NCI-H2029 (cell line): ENCODE measurements around the gene NPBWR2.

Experiments
- DNase-seq: peaks from one replicate; lab custom pipeline; 2025; lab: John Stamatoyannopoulos, UW

Gene NPBWR2

DNA sequence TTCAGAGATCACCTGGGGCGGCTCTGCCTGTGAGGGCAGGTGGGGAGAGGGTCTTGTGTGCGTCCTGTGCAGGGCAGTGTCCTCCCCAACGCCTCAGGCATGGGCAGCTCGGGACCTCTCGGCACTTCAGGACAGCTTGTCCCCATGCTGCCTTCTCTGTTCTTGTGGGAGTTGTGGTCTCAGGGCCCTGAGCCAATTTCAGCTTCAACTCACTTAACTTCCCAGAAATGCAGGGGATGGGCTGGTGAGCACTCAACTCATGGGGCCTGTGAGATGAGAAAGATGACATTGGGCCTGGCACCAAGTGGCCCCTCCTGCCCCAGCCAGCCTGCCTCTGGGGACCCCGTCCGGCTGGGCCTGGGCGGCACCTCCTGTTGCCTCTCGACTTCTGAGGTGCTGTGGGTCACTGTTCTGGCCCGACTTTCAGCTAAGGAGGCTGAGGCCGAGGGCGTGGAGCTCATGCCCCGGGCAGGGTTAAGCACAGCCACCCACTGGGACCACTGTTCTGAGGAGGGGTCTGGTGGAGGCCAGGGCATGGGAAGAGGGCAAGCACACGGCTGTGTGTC, 34.8 kb downstream of the NPBWR2 start:
- DNase-seq: no peak

DNA sequence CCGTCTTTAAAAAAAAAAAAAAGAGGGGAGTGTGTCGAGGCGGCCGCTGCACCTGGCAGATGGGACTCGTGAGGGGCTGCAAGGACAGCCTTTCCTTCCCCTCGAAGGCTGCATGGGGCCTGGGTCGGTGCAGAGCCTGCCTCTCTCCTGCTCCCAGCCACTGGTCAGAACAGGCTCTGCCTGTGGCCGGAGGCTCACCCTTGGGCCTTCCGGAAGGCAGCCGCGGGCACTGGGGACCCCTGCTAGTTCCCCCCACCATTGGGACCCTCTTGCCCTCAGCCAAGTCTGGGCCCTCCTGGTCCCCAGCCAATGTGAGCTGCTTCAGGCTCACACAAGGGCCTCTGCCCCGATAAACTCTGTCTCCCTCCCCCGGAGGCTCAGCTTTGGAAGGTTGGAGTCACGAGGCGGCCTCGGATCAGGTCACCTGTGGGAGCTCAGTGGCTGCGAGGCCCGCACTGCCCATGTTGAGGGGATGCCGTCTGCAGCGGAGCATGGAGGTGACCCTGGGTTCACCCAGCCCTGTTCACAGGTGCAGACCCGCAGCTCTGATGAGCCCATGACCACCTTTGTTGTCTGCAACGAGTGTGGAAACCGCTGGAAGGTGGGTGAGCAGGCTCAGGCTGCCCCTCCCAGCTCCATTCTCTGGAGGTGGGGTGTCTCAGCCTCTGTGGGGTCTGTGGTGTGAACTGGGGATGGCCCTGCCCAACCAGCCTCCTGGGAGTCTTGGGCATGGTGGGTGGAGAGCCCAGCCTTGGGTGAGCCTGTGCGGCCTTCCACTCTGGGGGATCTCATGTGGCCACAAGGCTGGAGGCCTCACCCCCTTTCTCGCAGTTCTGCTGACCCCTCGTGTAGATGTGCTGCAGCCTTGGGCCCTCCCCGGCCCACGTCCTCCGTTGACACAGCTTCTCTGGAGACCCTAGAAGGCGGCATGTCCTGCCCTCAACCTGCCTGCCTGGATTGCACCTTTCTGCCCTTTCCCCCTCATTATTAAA, 35.7 kb downstream of the NPBWR2 start:
- no peak for DNase-seq

DNA sequence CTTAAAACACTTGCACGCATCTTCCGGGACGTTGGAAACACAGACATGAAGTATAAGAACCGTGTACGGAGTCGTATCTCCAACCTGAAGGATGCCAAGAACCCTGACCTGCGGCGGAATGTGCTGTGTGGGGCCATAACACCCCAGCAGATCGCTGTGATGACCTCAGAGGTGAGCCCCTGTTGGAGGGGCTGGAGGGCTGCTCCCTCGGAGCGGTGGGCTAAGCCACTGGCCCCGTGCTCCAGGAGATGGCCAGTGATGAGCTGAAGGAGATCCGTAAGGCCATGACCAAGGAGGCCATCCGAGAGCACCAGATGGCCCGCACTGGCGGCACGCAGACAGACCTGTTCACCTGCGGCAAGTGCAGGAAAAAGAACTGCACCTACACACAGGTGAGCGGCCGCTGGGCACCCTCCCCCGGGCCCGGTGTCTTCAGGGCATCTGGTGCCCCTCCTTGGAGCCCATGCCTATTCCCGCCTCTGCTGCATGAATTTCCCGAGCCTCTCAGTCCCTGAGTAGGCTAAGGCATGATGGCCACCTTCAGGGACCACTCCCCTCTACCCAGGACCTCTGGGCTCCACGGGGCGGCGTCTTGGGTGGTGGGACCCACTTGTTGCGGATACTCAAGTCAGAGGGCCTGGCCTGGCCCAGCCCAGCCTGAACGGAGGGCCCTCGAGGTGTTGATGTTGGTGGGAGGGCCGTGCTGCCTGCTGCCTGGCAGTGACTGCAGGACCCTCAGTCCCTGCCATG, 36.9 kb downstream of the NPBWR2 start:
- no peak for DNase-seq

DNA sequence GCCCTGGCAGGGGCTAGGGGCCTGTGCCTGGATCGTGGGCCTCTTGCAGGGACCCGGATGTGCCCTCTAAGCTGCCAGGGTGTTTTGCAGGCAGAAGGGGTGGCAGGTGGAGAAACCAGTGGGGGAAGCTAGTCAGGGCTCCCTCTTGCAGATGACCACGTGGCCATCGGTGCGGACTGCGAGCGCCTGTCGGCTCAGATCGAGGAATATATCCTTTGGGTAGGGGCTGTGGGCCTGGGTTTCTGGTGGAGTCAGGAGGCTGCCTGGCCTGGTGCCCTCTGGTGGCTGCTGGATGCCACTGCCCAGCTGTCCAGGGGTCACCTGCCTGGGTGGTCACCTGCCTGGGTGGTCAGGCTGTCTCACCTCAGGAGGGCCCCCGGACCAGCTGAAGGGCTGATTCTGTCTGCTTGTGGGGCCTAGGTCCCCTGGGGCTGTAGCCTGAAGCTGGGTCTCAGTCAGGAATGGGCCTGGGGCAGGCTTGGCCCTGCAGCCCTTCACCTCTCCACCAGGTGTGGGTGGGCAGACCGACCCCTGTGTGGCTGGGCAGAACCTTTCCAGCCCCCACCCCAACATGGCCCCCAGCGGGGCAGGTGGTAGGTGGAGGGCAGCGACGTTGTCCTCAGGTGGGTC, 37.6 kb downstream of the NPBWR2 start:
- DNase-seq: no peak

DNA sequence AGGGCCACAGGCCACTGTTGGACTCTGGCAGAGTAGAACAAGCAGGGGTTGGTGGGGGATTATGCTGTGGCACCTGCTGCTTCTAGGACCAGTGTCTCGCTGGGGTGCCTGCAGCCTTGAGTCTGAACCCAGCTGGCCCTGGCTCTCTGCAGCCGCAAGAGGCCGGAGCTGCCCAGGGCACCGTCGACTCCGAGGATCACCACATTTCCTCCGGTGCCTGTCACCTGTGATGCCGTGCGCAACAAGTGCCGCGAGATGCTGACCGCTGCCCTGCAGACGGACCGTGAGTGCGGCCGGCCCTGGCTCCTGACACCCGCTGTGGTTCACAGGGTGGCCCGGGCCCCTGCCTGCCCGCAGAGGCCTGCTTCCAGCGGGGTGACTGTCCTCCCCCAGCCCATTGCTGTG, 38.2 kb downstream of the NPBWR2 start:
- no peak for DNase-seq

DNA sequence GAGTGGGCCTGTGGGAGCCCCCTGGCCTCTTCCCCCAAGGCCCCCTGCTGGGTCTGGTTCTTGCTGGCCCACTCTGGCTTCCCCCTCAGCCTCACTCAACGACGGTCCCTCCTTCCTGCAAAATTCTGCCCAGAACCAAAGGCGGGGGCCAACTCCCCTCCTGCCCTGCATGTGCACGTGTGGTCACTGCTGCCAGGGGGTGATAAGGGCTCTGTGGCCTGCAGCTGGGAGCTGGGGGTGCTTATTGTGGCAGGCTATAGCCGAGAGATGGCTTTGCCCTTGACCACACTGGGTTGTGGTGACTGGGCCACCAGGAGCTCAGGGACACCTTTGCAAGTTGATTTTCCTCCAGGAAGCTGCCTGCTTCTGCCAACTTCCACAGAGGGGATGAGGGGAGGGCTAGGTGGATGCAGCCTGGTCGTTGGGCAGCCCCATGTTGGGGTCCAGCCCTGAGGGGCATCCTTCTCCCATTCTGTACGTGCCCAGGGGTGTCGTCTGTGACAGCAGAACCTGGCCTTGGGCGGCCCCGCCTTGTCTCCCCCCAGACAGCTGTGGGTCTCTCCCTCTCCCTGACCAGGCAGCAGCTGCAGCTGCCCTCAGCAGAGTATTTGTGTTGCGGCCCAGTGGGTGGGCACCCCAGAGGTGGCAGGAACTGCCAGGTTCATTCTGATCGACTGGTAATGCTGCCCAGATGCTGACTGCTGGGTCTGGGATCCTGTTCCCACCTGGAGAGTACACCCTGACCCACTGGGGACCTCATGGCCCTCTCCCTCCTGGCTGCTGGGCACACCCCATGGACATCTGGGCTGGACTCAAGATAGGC, 38.8 kb downstream of the NPBWR2 start:
- no peak for DNase-seq

DNA sequence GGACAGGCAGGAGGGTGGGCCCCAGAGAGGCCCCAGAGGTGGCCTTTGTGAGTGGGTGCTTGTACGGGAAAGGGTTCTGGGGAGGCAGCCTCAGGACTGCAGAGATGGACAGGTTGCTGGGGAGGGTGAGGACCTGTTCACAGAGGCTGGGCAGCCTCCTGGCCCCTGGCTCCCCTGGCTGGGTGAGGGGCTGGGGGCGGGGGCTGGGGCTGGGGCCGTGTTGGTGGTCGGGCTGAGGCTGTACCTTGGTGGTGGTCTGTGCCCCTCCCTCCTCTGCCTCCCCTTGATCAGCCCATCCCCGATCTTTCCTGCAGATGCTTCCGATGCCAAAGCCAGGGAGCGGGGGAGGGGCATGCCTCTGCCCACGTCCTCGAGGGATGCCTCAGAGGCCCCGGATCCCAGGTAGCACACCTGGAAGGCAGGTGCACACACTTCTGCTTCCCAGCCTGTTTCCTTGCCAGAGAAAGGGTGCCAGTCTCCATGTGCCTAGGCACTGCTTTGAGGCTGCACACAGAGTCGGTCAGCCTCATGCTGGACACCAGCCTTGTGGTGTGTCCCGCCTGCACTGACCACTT, 39.5 kb downstream of the NPBWR2 start:
- DNase-seq: no peak

DNA sequence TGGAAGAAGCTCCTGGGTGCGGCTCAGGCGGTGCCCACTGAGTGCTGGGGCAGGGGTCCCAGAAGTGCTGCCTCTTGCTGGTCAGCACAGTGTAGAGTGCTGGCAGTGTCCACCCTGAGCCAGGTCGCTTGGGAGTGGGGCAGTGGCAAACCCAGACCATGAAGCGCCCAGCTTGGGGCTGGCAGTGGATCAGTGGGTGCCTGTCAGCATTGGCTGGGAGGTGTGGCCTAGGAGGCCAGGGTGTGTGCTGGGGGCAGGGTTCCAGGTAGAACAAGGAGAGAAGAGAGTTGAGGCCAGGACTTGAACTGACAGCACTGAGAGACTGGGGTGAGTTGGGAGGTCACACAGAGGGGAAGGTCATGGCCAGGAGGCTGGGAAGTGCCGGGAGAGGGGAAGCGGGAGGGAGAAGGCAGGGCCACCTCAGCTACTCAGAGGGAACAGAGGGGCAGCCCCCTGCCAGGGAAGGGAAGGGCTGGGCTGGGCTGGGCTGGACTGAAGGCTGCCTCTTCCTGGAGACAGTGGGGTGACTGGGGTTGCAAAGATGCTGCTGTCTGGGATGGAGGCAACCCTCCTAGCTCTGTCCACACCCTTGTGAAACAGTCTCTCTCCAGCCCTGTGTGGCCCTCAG, 40.2 kb downstream of the NPBWR2 start:
- DNase-seq: no peak

DNA sequence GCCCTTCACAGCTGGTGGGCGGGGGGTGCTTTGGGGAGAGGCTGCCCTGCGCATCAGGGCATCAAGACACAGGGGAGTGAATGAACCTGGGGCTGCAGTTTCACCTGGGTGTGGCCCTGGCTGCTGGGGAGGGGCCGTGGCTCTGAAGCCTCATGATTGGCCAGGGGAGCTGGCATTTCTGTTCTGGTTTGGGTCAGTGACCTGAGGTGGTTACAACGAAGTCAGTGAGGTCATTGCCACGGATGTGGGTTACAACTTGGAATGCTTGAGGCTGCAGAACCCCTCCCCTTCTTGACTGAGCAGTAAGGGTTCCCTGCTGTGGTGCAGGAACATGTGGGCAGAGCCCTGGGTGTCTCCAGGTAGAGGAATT, 41.4 kb downstream of the NPBWR2 start:
- DNase-seq: no peak

DNA sequence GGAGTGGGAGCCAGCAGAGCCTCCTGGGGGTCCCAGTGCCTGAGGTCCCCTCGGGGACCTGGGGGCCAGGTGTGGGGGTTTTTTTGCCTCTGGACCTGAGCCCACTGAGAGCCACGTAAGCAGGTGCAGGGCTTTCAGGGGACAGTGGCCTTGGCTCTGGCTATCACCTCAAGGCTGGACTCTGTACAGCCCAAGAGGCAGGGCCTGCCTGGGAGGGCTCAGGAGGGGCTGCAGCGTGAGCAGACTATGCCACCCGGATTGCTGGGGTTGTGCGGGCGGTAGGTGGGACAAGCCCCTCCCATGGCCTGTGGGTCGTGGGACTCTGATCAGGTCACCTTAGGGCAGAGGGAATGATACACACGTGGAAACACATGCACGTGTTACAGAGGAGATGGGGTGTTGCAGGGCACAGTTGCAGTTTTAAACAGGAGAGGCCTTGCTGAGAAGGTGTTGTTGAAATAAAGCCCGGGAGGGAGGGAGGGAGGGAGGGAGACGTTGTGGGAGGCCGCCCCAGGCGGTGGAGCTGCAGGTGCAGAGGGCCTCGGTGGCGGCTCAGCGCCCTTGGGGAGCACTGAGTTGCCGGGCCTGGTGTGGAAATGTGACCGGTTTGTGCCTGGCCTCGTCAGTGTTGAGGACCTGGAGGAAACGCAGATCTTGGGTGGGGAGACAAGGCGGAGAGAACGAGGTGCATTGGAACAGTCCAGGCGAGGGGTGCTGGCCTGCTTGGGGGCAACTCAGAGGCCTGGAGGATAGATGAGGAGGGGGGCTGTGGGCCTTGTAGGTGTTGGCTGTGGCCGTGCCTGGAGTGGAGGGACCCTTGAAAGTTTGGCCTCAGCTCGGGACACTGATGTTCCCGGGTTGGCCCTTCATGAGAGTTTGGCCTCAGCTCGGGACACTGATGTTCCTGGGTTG, 42.0 kb downstream of the NPBWR2 start:
- DNase-seq: no peak

DNA sequence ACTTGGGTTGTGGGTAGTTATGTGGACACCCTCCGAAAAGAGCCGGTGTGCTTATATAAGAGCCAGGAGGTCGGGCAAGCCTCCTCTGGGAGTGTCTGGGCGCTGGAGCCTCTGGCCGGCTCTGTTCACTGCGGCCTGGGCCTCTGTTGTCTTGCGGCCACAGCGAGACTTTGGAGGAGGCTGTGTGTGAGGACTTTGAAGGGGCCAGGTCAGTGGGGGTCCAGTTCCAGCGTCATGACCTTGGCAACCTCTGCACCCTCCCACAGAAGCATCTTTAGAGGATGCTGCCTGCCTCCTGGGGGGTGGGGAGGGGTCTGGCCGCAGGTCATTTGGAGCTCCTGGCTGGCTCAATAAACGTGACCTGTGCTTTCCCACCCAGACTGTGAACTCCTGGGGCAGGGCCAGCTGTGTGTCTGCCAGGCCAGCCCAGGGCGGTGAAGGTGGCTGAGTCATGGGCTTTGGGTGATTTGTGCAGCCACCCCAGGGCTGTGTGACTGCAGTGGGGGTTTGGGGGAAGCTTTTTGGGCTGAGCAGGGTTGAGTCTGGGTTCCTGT, 43.1 kb downstream of the NPBWR2 start:
- DNase-seq: no peak

DNA sequence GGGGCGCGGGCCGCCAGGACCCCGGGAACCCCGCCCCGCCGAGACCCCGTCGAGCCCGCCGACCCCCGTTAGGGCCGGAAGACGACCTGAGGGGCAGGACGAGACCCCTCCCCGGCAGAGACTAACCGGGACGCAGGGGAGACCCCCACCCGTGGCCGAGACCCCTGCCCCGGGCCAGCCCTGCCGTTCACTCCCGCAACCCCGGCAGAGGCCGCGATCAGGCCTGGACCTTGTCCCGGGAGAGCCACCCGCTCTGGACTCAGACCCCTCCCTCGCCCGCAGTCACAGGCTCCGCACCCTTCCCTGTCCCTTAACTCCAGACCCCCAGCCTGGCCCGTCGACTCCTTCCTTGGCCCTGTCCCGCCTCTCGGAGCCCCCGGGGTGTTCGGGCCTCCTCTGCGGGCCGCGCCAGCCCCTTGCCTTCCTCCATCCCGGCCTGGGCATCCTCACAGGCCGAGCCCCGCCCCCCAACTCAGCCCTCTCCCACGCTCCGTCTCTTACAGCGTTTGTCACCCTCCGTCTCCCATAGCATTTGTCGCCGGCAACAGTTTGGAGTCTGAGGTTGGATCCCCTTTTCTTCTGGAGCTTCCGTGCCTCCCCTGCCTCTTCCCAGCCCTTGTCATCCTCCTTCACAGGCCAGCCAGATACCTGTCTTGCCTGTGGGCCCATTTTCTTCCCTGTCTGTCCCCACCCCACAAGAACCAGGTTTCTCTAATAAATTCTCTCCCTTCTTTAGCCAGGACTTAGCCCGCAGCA, 43.8 kb downstream of the NPBWR2 start:
- no peak for DNase-seq

DNA sequence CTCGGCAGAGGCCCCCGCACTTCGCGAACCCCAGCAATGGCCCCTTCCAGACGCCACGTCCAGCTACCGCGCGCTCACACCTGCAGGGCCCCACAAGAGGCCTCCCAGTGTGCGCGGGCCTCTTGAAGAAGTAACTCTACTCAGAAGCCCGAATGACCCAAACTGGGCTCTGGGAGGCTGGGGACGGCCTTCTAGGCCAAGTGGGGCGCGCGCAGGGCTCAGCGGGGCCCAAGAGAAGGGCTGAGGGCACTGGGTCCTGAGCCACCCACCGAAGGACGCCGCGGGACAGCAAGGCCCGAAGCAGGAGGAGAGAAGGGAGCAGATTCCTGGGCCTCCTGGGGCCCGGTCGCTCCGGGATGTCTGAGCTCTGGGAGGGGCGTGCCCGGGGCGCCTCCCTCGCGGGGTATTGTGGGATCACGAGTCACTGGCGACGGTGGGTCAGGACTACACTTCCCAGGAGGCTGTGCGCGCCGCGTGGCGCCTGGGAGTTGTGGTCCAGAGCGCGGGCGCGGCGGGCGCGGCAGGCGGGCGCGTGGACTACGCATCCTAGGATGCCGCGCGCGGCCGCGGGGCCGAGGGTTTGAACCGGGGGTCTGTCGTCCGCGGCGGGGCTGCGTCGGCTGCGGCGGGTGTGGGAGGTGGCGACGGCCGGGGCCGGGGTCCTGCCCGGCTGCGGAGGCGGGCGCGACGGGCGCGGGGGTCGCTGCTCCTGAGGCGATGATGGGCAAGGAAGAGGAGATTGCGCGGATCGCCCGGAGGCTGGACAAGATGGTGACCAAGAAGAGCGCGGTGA, 44.6 kb downstream of the NPBWR2 start, which contains the start of gene TCEA2:
TSS of gene TCEA2 (plus strand) at position 603 of the 793 bp plus-strand sequence. CDS start at position 718, 115 bp downstream.
- DNase-seq: peak; percentile 78

DNA sequence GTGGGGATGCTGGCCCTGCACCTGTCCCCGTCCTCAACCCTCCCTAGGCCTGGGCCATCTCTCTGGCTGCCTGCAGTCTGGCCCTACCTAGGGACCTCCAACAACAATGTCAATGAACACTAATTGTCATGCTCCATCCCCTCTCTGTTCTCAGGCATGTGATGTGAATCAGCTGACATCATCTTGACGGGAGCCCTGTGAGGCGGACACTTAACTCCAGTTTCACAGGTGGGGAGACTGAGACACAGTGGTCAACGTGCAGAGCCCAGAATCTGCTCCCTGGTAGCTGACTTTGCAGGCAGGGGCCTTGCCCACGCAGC, 45.1 kb downstream of the NPBWR2 start:
- DNase-seq: no peak

DNA sequence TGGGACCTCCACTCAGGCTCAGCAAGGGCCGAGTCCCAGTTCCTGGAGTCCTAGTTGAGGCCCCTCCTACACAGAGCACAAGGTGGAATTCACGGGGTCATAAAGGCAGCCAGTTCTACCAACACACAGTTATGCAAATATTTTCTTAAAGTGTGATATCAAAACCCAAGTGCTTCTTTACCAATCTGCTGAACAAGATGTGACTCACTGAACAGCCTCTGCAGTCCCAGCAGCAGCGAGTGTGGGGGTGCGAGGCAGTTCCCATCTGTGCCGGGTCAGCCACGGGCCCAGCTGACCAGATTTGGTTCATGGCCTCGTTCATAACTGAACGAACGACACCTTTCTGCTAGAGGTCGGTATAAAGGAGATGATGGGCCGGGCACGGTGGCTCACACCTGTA, 48.8 kb downstream of the NPBWR2 start:
- no peak for DNase-seq

DNA sequence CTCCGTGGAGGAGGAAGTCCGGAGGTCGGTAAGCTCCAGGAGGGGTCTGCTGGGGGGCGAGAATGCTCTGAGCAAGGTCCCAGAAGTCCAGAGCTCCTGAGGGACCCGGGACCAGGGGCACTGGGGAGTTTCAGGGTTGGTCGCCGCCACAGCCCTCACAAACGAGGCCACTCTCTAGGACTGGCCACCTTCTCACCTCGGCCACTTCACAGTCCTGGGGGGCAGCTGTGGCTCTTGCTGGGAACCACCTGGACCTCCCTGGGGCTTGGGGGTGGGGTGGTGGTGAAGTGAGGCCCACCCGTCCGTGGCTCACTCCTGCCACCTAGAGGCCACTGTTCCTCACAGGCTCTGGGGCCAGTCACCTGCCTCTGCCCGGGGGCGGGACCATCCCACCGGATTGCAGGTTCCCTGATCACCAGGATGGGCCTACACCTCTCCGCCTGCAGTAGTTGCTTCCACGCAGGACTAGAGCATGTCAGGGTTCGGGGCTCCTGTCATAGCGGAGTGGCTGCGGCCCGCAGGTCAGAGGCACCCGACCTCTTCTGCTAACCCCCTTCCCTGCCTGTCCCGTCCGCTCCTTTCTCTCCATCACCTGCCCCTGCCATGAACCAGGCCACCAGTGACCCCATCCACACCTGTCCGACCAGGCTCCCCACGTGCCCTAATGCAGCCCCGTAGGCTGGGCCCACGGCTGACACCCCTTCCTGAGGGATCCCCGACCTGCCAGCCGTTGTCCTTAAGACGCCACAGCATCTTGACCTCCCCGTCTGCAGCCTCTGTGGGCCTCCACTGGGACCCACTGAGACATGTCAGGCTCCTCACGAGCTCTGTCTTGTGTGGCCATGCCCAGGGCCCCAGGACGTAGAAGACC, 49.5 kb downstream of the NPBWR2 start:
- peak; percentile 34 for DNase-seq
